HG02678 (cell line): ENCODE data around the gene HOPX.
"Not testable (repeated sequence)": the region's sequence is repeated elsewhere in the genome, so short reads cannot be mapped to it uniquely, and the experiment has no call there.

ENCODE experiments used
- ATAC-seq: cut with Tn5 transposase; IDR thresholded peaks from one replicate; pipeline ENCODE4 v1.9.1; 2021; ENCODE audit warnings: mild to moderate bottlenecking, moderate library complexity; ENCODE audit not compliant: unreplicated experiment

Gene HOPX

GRCh38 chr4:56681158-56681852 lies at the start of gene HOPX:
Gene HOPX, minus strand, starts transcription at chr4:56681296. Its CDS starts 23,480 bp downstream, at chr4:56657816.
- ATAC-seq: peak; percentile 94

GRCh38 chr4:56730097-56730496 lies 49.0 kb upstream of the HOPX start:
- ATAC-seq: no peak

GRCh38 chr4:56728512-56728911 lies 47.4 kb upstream of the HOPX start:
- no peak for ATAC-seq

- ATAC-seq: no peak
Observed at GRCh38 chr4:56727150-56727549, 46.1 kb upstream of the HOPX start.

GRCh38 chr4:56726593-56726992 lies 45.5 kb upstream of the HOPX start:
- ATAC-seq: not testable (repeated sequence)

GRCh38 chr4:56723659-56724230 lies 42.6 kb upstream of the HOPX start:
- no peak for ATAC-seq

- ATAC-seq: no peak
Observed at GRCh38 chr4:56723201-56723605, 42.1 kb upstream of the HOPX start.

- no peak for ATAC-seq
Observed at GRCh38 chr4:56708146-56708545, 27.1 kb upstream of the HOPX start.

- no peak for ATAC-seq
Observed at GRCh38 chr4:56705966-56706365, 24.9 kb upstream of the HOPX start.

GRCh38 chr4:56705334-56705733 lies 24.2 kb upstream of the HOPX start:
- no peak for ATAC-seq

GRCh38 chr4:56704089-56704871 lies 23.2 kb upstream of the HOPX start:
- ATAC-seq: no peak

GRCh38 chr4:56703378-56703777 lies 22.3 kb upstream of the HOPX start:
- no peak for ATAC-seq

- ATAC-seq: no peak
Observed at GRCh38 chr4:56701644-56702043, 20.5 kb upstream of the HOPX start.

GRCh38 chr4:56701161-56701480 lies 20.0 kb upstream of the HOPX start:
- no peak for ATAC-seq

- ATAC-seq: no peak
Observed at GRCh38 chr4:56699537-56700105, 18.5 kb upstream of the HOPX start.

- no peak for ATAC-seq
Observed at GRCh38 chr4:56698329-56698728, 17.2 kb upstream of the HOPX start.

- ATAC-seq: no peak
Observed at GRCh38 chr4:56696056-56696455, 15.0 kb upstream of the HOPX start.

GRCh38 chr4:56693476-56693875 lies 12.4 kb upstream of the HOPX start:
- ATAC-seq: not testable (repeated sequence)

GRCh38 chr4:56692576-56692975 lies 11.5 kb upstream of the HOPX start:
- no peak for ATAC-seq

GRCh38 chr4:56691425-56691824 lies 10.3 kb upstream of the HOPX start:
- ATAC-seq: no peak

GRCh38 chr4:56690393-56690792 lies 9.3 kb upstream of the HOPX start:
- ATAC-seq: no peak
